Stimulated activated CD8-positive, alpha-beta memory T cell treated with anti-CD3 and anti-CD28 coated beads, Interleukin-4, amount 100 ng/mL, for 24 hours (primary cell): ENCODE results near the gene APOH.

Experiments
- DNase-seq: peaks from one replicate; pipeline ENCODE4 v3.0.0-alpha.2; 2020; ENCODE audit warnings: low read depth

APOH gene

GRCh38 chr17:66234611-66235010 is 5.4 kb upstream of the APOH start:
- no peak for DNase-seq

GRCh38 chr17:66233023-66233753 is 4.0 kb upstream of the APOH start:
- no peak for DNase-seq

- DNase-seq, result no peak
Observed at GRCh38 chr17:66230922-66231591, 1.8 kb upstream of the APOH start.

- DNase-seq, result no peak
Observed at GRCh38 chr17:66229783-66230538, 746 bp upstream of the APOH start.

- DNase-seq, result no peak
Observed at GRCh38 chr17:66227212-66228045, 1.8 kb downstream of the APOH start.

GRCh38 chr17:66222798-66223350 is 6.3 kb downstream of the APOH start:
- no peak for DNase-seq

GRCh38 chr17:66221755-66222530 is 7.3 kb downstream of the APOH start:
- no peak for DNase-seq

- DNase-seq, result no peak
Observed at GRCh38 chr17:66221343-66221742, 7.9 kb downstream of the APOH start.

GRCh38 chr17:66220079-66220835 is 9.0 kb downstream of the APOH start:
- DNase-seq, result no peak

GRCh38 chr17:66215529-66215911 is 13.7 kb downstream of the APOH start:
- DNase-seq, result no peak

- no peak for DNase-seq
Observed at GRCh38 chr17:66214884-66215528, 14.2 kb downstream of the APOH start.

- DNase-seq, result no peak
Observed at GRCh38 chr17:66211047-66211810, 18.0 kb downstream of the APOH start.

- DNase-seq, result no peak
Observed at GRCh38 chr17:66210208-66210574, 19.0 kb downstream of the APOH start.

GRCh38 chr17:66207936-66208335 is 21.3 kb downstream of the APOH start:
- DNase-seq, result no peak

GRCh38 chr17:66203274-66204015 is 25.8 kb downstream of the APOH start:
- DNase-seq, result no peak

- DNase-seq, result no peak
Observed at GRCh38 chr17:66200685-66201092, 28.5 kb downstream of the APOH start.

GRCh38 chr17:66198242-66198641 is 31.0 kb downstream of the APOH start:
- no peak for DNase-seq

GRCh38 chr17:66192378-66192687 is 36.9 kb downstream of the APOH start:
- no peak for DNase-seq
